Lower leg skin (tissue), 4 donors: ENCODE results near the gene SLC35A1. TPM values are rescaled to one million over a fixed set of nuclear protein-coding genes. Genes with fewer than 3 reads are reported as not detected.

Experiments
- DNase-seq, 2 donors: peaks; one replicate each; pipeline ENCODE4 v3.0.0-alpha.2; 2019; ENCODE audit warnings: low spot score in 2 of 2
- H3K4me3 ChIP-seq: fragments of 200-600 bp; sonication (generic); 2 replicates; pipeline ENCODE4 v1.5.1; 2017; ENCODE audit warnings: mild to moderate bottlenecking, low read depth; ENCODE audit not compliant: poor library complexity, severe bottlenecking
- CTCF ChIP-seq, 3 donors: fragments of 450-650 bp; IDR thresholded peaks; one replicate each; pipeline ENCODE4 v1.5.1; 2016; ENCODE audit warnings: antibody characterized with exemption in 3 of 3, mild to moderate bottlenecking in 3 of 3, moderate library complexity in 2 of 3
- POLR2A ChIP-seq, 2 donors: fragments of 450-650 bp; IDR thresholded peaks; one replicate each; pipeline ENCODE4 v1.6.1; 2016 to 2017; ENCODE audit warnings: antibody characterized with exemption in 2 of 2, mild to moderate bottlenecking in 1 of 2, moderate library complexity in 1 of 2
- WGBS, 2 donors: methylation state at CpG; one replicate each; pipeline ENCODE4 v1.1.5; 2018; 5-methylcytosine and 5-hydroxymethylcytosine counted together
- intact Hi-C: fragments of 100-400 bp; cut with DNase I; formaldehyde crosslinking; loops from one replicate; pipeline ENCODE4 v1.15.0; 2023; ENCODE audit warnings: low total_unique reads
- total RNA-seq, 4 donors: library from RNA; depleted of rRNA; stranded (reverse); fragments of >200 nt; gene quantifications; one replicate each; pipeline ENCODE4 v1.1.0, GENCODE V29; 2016

Gene SLC35A1
- total RNA-seq, 4 donors from 2014 or later, result 19.7 to 29.0 (median 21.7) TPM

GRCh38 chr6:87501809-87502572 lies 29.2 kb downstream of the SLC35A1 start:
- no peak overlapping the region for H3K4me3 ChIP-seq
- WGBS, 2 donors, result 88 to 92% methylated on average over 6 of the region's 6 CpGs
- no peak for DNase-seq
- intact Hi-C loops, result no loop called here
- no peak for TF ChIP-seq POLR2A (IDR thresholded peaks at IDR 0.05)
- no peak for TF ChIP-seq CTCF (IDR thresholded peaks at IDR 0.05)

GRCh38 chr6:87504441-87504840 lies 31.7 kb downstream of the SLC35A1 start:
- WGBS, 2 donors, result 70 to 71% methylated on average over 1 of the region's 1 CpG
- intact Hi-C loops, result no loop called here
- no peak for DNase-seq
- H3K4me3 ChIP-seq, result no peak overlapping the region
- TF ChIP-seq CTCF (IDR thresholded peaks at IDR 0.05), result no peak
- no peak for TF ChIP-seq POLR2A (IDR thresholded peaks at IDR 0.05)

DNA sequence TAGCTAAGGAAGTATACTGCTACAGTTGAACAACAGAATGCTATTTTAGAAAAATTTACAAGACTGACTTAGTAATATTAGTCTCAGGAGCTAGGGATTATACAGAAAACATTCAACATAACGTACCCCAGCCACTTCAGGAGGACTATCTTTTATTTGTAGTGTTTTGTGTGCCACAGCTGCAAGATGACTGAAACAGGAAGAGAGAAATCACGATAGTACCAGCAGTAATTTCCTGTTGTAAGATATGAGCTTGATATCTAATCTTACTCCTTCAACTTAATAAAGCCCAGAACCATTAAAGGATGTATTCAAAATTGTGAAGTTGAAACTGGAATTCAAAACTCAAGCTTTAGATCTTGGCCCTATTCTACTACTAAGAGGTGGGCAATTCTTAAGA lies 42.1 kb downstream of the SLC35A1 start:
- intact Hi-C loops, result no loop called here
- 63% methylated on average over 2 of the region's 2 CpGs for WGBS, 2 donors
- no peak overlapping the region for H3K4me3 ChIP-seq
- no peak for TF ChIP-seq POLR2A (IDR thresholded peaks at IDR 0.05)
- TF ChIP-seq CTCF (IDR thresholded peaks at IDR 0.05), result no peak
- no peak for DNase-seq

GRCh38 chr6:87518453-87518852 lies 45.7 kb downstream of the SLC35A1 start:
- no peak overlapping the region for H3K4me3 ChIP-seq
- intact Hi-C loops, result no loop called here
- DNase-seq, result no peak
- no peak for TF ChIP-seq CTCF (IDR thresholded peaks at IDR 0.05)
- TF ChIP-seq POLR2A (IDR thresholded peaks at IDR 0.05), result no peak
- 86% methylated on average over 8 of the region's 8 CpGs for WGBS, 2 donors

DNA sequence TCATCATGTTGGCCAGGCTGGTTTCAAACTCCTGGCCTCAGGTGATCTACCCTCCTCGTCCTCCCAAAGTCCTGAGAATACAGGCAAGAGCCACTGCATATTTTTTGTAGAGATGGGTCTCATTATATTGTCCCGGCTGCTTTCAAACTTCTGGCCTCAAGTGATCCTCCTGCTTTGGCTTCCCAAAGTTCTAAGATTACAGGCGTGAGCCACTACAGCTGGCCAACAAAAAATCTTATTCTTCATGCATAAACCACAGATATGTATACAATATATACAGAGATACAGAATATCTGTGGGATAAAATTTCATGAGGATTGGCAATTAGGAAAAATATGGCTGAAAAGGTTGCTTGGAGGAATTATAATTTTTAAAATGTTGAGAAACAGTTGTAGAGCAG lies 49.9 kb downstream of the SLC35A1 start:
- 89 to 96% methylated on average over 3 of the region's 3 CpGs for WGBS, 2 donors
- intact Hi-C loops, result no loop called here
- TF ChIP-seq POLR2A (IDR thresholded peaks at IDR 0.05), result no peak
- no peak for TF ChIP-seq CTCF (IDR thresholded peaks at IDR 0.05)
- H3K4me3 ChIP-seq, result no peak overlapping the region
- DNase-seq, result no peak

GRCh38 chr6:87529221-87529620 lies 56.4 kb downstream of the SLC35A1 start:
- WGBS, 2 donors, result 91 to 96% methylated on average over 1 of the region's 1 CpG
- intact Hi-C loops, result no loop called here
- no peak overlapping the region for H3K4me3 ChIP-seq
- no peak for DNase-seq
- no peak for TF ChIP-seq CTCF (IDR thresholded peaks at IDR 0.05)
